ENCODE results near the gene RBPJL.

The RBPJL gene

DNA sequence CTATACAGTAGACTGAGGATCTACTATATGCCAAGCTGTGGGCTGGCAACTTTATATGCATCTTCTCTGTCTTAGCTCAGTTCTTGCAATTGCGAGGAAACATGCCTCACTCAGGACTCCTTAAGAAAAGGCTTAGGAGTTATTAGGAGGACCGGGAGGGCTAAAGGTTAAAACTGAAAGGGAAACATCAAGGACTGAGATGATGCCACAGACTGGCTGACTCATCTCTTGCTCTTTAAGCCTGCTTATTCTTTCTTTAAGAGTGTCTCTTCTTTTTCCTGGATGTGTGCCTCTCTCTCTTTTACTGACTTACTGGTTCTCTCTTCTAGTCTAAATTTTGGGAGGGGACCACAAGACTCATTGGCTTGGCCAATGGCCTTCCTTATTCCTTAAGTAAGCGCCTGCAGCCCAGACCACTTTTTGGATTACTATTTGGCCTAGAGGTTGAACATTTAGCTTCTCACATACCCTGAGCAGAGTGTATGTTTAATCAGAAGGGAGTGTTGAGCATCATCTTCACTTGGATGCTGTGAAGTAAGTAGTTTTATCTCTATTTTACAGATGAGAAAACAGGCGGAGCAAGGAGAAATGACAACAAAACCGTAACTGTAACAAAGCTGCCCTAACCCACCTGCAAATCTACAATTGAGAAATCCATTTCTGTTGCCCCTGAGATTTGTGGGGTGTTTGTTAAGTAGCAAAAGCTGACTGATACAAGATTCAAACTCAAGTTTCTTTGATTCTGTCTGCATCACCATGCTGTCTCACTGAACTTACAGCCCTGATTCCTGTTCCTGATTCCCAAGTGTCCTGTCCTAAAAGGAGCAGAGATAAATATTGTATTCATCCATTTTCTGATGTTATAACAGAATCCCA, 48.8 kb downstream of the RBPJL start:
- peaks cover 7% of the 10 kb centered on the region for H3K4me1 ChIP-seq (ENCODE audit: control insufficient read depth, low read length)
- H3K4me2 ChIP-seq (ENCODE audit: low read length), result no peak overlapping the region
- no peaks in the 10 kb centered on the region for H3K79me2 ChIP-seq (ENCODE audit: control insufficient read depth, low read length)
- no peak for TF ChIP-seq EZH2phosphoT487 (IDR thresholded peaks at IDR 0.05; ENCODE audit: borderline replicate concordance, low read length)
- TF ChIP-seq, protein P1, sequence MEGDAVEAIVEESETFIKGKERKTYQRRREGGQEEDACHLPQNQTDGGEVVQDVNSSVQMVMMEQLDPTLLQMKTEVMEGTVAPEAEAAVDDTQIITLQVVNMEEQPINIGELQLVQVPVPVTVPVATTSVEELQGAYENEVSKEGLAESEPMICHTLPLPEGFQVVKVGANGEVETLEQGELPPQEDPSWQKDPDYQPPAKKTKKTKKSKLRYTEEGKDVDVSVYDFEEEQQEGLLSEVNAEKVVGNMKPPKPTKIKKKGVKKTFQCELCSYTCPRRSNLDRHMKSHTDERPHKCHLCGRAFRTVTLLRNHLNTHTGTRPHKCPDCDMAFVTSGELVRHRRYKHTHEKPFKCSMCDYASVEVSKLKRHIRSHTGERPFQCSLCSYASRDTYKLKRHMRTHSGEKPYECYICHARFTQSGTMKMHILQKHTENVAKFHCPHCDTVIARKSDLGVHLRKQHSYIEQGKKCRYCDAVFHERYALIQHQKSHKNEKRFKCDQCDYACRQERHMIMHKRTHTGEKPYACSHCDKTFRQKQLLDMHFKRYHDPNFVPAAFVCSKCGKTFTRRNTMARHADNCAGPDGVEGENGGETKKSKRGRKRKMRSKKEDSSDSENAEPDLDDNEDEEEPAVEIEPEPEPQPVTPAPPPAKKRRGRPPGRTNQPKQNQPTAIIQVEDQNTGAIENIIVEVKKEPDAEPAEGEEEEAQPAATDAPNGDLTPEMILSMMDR (IDR thresholded peaks at IDR 0.05; ENCODE audit: low read depth, low read length, poor library complexity, severe bottlenecking), result no peak
- H3K4me3 ChIP-seq (ENCODE audit: low read length), result no peak overlapping the region
- H3K36me3 ChIP-seq (ENCODE audit: control insufficient read depth, low read length), result no peaks in the 10 kb centered on the region
- no peaks in the 10 kb centered on the region for H4K20me1 ChIP-seq (ENCODE audit: control insufficient read depth, insufficient read depth, low read depth, low read length)
- H3K9me3 ChIP-seq (ENCODE audit: control insufficient read depth, insufficient read depth, low read length), result no peaks in the 10 kb centered on the region
- peaks cover 8% of the 10 kb centered on the region; the same call in 1 of the 2 replicates for H3K27me3 ChIP-seq (ENCODE audit: control insufficient read depth, low read length)
- no peaks in the 10 kb centered on the region for H3K9me2 ChIP-seq (replicated peaks; ENCODE audit: control insufficient read depth, low read length)
- no peak overlapping the region for H3K27ac ChIP-seq (ENCODE audit: low read depth, low read length)
- H3F3A ChIP-seq (ENCODE audit: control insufficient read depth, insufficient read depth), result no peaks in the 10 kb centered on the region

- Histone ChIP-seq H3K27ac (ENCODE audit: low read depth, low read length) (no peak overlapping the region), H3K79me2 (ENCODE audit: control insufficient read depth, low read length) (peaks cover 3% of the 10 kb centered on the region), H3K4me3 (ENCODE audit: low read length) (no peak overlapping the region), H4K20me1 (ENCODE audit: control insufficient read depth, insufficient read depth, low read depth, low read length) (no peaks in the 10 kb centered on the region), H3K9me2 (replicated peaks; ENCODE audit: control insufficient read depth, low read length) (no peaks in the 10 kb centered on the region), H3K4me2 (ENCODE audit: low read length) (no peak overlapping the region), H3K4me1 (ENCODE audit: control insufficient read depth, low read length) (peaks cover 24% of the 10 kb centered on the region), H3F3A (ENCODE audit: control insufficient read depth, insufficient read depth) (no peaks in the 10 kb centered on the region), H3K9me3 (ENCODE audit: control insufficient read depth, insufficient read depth, low read length) (no peaks in the 10 kb centered on the region), H3K36me3 (ENCODE audit: control insufficient read depth, low read length) (0 out of 2 replicates have a peak, but pooled peaks cover under 1% of the 10 kb centered on the region), H3K27me3 (ENCODE audit: control insufficient read depth, low read length) (peaks cover 5% of the 10 kb centered on the region; the same call in 1 of the 2 replicates)
- TF ChIP-seq EZH2phosphoT487 (IDR thresholded peaks at IDR 0.05; ENCODE audit: borderline replicate concordance, low read length), result no peak
- TF ChIP-seq, protein P1 (IDR thresholded peaks at IDR 0.05; ENCODE audit: low read depth, low read length, poor library complexity, severe bottlenecking), result no peak
These were observed 51.8 kb downstream of the RBPJL start for GRCh38 chr20:45358282-45359068.

GRCh38 chr20:45359069-45359405, 52.4 kb downstream of the RBPJL start:
- peaks cover 8% of the 10 kb centered on the region for H3K79me2 ChIP-seq (ENCODE audit: control insufficient read depth, low read length)
- no peak overlapping the region for H3K4me2 ChIP-seq (ENCODE audit: low read length)
- H3K27me3 ChIP-seq (ENCODE audit: control insufficient read depth, low read length), result no peaks in the 10 kb centered on the region; the same call in 1 of the 2 replicates
- peaks cover 30% of the 10 kb centered on the region for H3K4me1 ChIP-seq (ENCODE audit: control insufficient read depth, low read length)
- H3K9me3 ChIP-seq (ENCODE audit: control insufficient read depth, insufficient read depth, low read length), result no peaks in the 10 kb centered on the region
- H3K27ac ChIP-seq (ENCODE audit: low read depth, low read length), result no peak overlapping the region
- H3K4me3 ChIP-seq (ENCODE audit: low read length), result no peak overlapping the region
- H4K20me1 ChIP-seq (ENCODE audit: control insufficient read depth, insufficient read depth, low read depth, low read length), result no peaks in the 10 kb centered on the region
- H3F3A ChIP-seq (ENCODE audit: control insufficient read depth, insufficient read depth), result peaks cover 3% of the 10 kb centered on the region
- 0 out of 2 replicates have a peak, but pooled peaks cover 3% of the 10 kb centered on the region for H3K36me3 ChIP-seq (ENCODE audit: control insufficient read depth, low read length)
- TF ChIP-seq, protein P1 (IDR thresholded peaks at IDR 0.05; ENCODE audit: low read depth, low read length, poor library complexity, severe bottlenecking), result no peak
- no peak for TF ChIP-seq EZH2phosphoT487 (IDR thresholded peaks at IDR 0.05; ENCODE audit: borderline replicate concordance, low read length)
- H3K9me2 ChIP-seq (replicated peaks; ENCODE audit: control insufficient read depth, low read length), result no peaks in the 10 kb centered on the region

Measured in DOHH2 (cell line).